ENCODE data around the gene IGF2.

- TF ChIP-seq POLR2A (IDR thresholded peaks at IDR 0.05; ENCODE audit: low read depth, low read length) = no peak
- no peak for TF ChIP-seq TAF1 (IDR thresholded peaks at IDR 0.05; ENCODE audit: borderline replicate concordance, low read depth, low read length)
- no peak for TF ChIP-seq POLR2AphosphoS5 (IDR thresholded peaks at IDR 0.05; ENCODE audit: low read depth, low read length)
Measured at GRCh38 chr11:2098691-2099515, 40.3 kb downstream of the IGF2 start.

All from GM12892 (cell line).